WI38 (cell line): ENCODE results near the gene OR2B2.

Source experiments
- H3K4me3 ChIP-seq: 2 replicates; pipeline ENCODE4 v1.5.1; 2011; ENCODE audit warnings: low read depth, mild to moderate bottlenecking, control low read depth, low read length
- TF ChIP-seq, protein P1 (sequence below): IDR thresholded peaks from 2 replicates; pipeline ENCODE4 v1.5.1; 2012; ENCODE audit warnings: low read depth, mild to moderate bottlenecking, control low read depth, low read length

The OR2B2 gene

GRCh38 chr6:27868311-27868710 lies 43.9 kb downstream of the OR2B2 start:
- TF ChIP-seq, protein P1, sequence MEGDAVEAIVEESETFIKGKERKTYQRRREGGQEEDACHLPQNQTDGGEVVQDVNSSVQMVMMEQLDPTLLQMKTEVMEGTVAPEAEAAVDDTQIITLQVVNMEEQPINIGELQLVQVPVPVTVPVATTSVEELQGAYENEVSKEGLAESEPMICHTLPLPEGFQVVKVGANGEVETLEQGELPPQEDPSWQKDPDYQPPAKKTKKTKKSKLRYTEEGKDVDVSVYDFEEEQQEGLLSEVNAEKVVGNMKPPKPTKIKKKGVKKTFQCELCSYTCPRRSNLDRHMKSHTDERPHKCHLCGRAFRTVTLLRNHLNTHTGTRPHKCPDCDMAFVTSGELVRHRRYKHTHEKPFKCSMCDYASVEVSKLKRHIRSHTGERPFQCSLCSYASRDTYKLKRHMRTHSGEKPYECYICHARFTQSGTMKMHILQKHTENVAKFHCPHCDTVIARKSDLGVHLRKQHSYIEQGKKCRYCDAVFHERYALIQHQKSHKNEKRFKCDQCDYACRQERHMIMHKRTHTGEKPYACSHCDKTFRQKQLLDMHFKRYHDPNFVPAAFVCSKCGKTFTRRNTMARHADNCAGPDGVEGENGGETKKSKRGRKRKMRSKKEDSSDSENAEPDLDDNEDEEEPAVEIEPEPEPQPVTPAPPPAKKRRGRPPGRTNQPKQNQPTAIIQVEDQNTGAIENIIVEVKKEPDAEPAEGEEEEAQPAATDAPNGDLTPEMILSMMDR = no peak
- no peak overlapping the region for H3K4me3 ChIP-seq

GRCh38 chr6:27867945-27868300 lies 44.3 kb downstream of the OR2B2 start:
- TF ChIP-seq, protein P1 = no peak
- H3K4me3 ChIP-seq = no peak overlapping the region

GRCh38 chr6:27867051-27867944 lies 44.9 kb downstream of the OR2B2 start:
- peak overlapping the region; percentile 66 for H3K4me3 ChIP-seq
- TF ChIP-seq, protein P1 = no peak

GRCh38 chr6:27866357-27867050 lies 45.7 kb downstream of the OR2B2 start:
- peak overlapping the region; percentile 66 for H3K4me3 ChIP-seq

GRCh38 chr6:27865850-27866356 lies 46.3 kb downstream of the OR2B2 start:
- TF ChIP-seq, protein P1 = no peak
- H3K4me3 ChIP-seq = peak overlapping the region; percentile 66

More at GRCh38 chr6:27866357-27867050, 45.7 kb downstream of the OR2B2 start:
- TF ChIP-seq, protein P1 = no peak

- TF ChIP-seq, protein P1 = no peak
- H3K4me3 ChIP-seq = peak overlapping the region; percentile 66
Measured at GRCh38 chr6:27864906-27865849, 47.0 kb downstream of the OR2B2 start.
